H1 (cell line): ENCODE data around the gene KCNG3. TPM values are rescaled to one million over a fixed set of nuclear protein-coding genes. Genes with fewer than 3 reads are reported as not detected.
A peak's percentile ranks its signal among the peaks of the same experiment; 100 is the strongest.

ENCODE experiments used
- CTCF ChIA-PET: fragments of 300-600 bp; sonication (Branson Sonifier 250); formaldehyde crosslinking; loops from one replicate; lab custom pipeline; 2021; ENCODE audit not compliant: partially characterized antibody; lab: Charles Lee
- POLR2A ChIA-PET: fragments of 300-600 bp; sonication (Branson Sonifier 250); formaldehyde crosslinking; loops from one replicate; lab custom pipeline; 2021; ENCODE audit warnings: inconsistent platforms; ENCODE audit not compliant: partially characterized antibody; lab: Charles Lee
- DNase-seq, 2 experiments: peaks; one replicate each; pipeline versions ENCODE4 v3.0.0 to v3.0.0-alpha.2; 2010 to 2022; ENCODE audit warnings: low spot score in 2 of 2, low read depth in 1 of 2, mixed read lengths in 1 of 2
- FAIRE-seq: peaks from 2 replicates; lab custom pipeline; 2011; peaks lifted over from hg19 to GRCh38; lab: Jason Lieb, UNC
- H2AFZ ChIP-seq: 2 replicates; pipeline ENCODE4 v1.8.1; 2012; ENCODE audit warnings: low read length, inconsistent platforms
- H2AK5ac ChIP-seq: 2 replicates; pipeline ENCODE4 v1.6.1; 2013; ENCODE audit warnings: low read depth, low read length
- H2BK120ac ChIP-seq: replicated peaks from 2 replicates; pipeline ENCODE3; 2013; ENCODE audit warnings: low read depth, low read length, inconsistent platforms
- H2BK12ac ChIP-seq: 2 replicates; pipeline ENCODE4 v1.6.1; 2013; ENCODE audit warnings: low read depth, low read length
- H2BK15ac ChIP-seq: 2 replicates; pipeline ENCODE4 v1.6.1; 2013; ENCODE audit warnings: low read length
- H2BK20ac ChIP-seq: 2 replicates; pipeline ENCODE4 v1.6.1; 2013; ENCODE audit warnings: low read length
- H2BK5ac ChIP-seq: 2 replicates; pipeline ENCODE4 v1.6.1; 2013; ENCODE audit warnings: low read depth, low read length
- H3K14ac ChIP-seq: 2 replicates; pipeline ENCODE4 v1.6.1; 2013; ENCODE audit warnings: inconsistent platforms; ENCODE audit not compliant: insufficient read length
- H3K18ac ChIP-seq: 2 replicates; pipeline ENCODE4 v1.6.1; 2013; ENCODE audit warnings: low read length; ENCODE audit errors: extremely low read depth
- H3K23ac ChIP-seq: 2 replicates; pipeline ENCODE4 v1.6.1; 2013; ENCODE audit warnings: inconsistent platforms; ENCODE audit not compliant: insufficient read length
- H3K23me2 ChIP-seq: 2 replicates; pipeline ENCODE4 v1.6.1; 2013; ENCODE audit warnings: low read depth, low read length
- H3K27ac ChIP-seq: 2 replicates; pipeline ENCODE4 v1.6.1; 2011; ENCODE audit warnings: low read depth, low read length, inconsistent platforms
- H3K27me3 ChIP-seq, 4 experiments: replicated peaks in 1 of 4; 1 replicate in 1 of 4; 2 replicates in 3 of 4; pipeline versions ENCODE4 v1.6.1 to v1.8.1; 2011 to 2013; ENCODE audit warnings: low read length in 3 of 4, mild to moderate bottlenecking in 3 of 4, inconsistent platforms in 2 of 4, mixed read lengths in 2 of 4, moderate library complexity in 1 of 4; ENCODE audit not compliant: control insufficient read depth in 3 of 4, insufficient read depth in 3 of 4; ENCODE audit errors: extremely low read depth in 1 of 4
- H3K36me3 ChIP-seq, 4 experiments: 2 replicates each; pipeline versions ENCODE4 v1.6.1 to v1.8.1; 2011 to 2013; ENCODE audit warnings: mild to moderate bottlenecking in 4 of 4, low read length in 3 of 4, moderate library complexity in 2 of 4, control low read depth in 1 of 4, inconsistent platforms in 1 of 4; ENCODE audit not compliant: insufficient read depth in 4 of 4, control insufficient read depth in 2 of 4
- H3K4ac ChIP-seq: replicated peaks from 2 replicates; pipeline ENCODE3; 2013; ENCODE audit warnings: low read length, low read depth, mixed read lengths, inconsistent platforms; ENCODE audit not compliant: insufficient read length
- H3K4me1 ChIP-seq, 4 experiments: replicated peaks in 1 of 4; 1 replicate in 1 of 4; 2 replicates in 3 of 4; pipeline versions ENCODE4 v1.6.1 to v1.8.1; 2011 to 2013; ENCODE audit warnings: low read length in 3 of 4, inconsistent platforms in 2 of 4, mixed read lengths in 1 of 4; ENCODE audit not compliant: insufficient read depth in 4 of 4, control insufficient read depth in 3 of 4
- H3K4me2 ChIP-seq, 2 experiments: 2 replicates each; pipeline versions ENCODE4 v1.6.1 to v1.8.1; 2011 to 2013; ENCODE audit warnings: low read depth in 2 of 2, low read length in 2 of 2, control low read depth in 1 of 2, inconsistent platforms in 1 of 2, mild to moderate bottlenecking in 1 of 2; ENCODE audit not compliant: insufficient read depth in 1 of 2
- H3K4me3 ChIP-seq, 4 experiments: fragments of 200-600, 300-600 bp in 1 of 4; sonication (generic), shearing (Covaris generic), sonication (Bioruptor Twin) in 1 of 4; 2 replicates each; pipeline versions ENCODE4 v1.5.1 to v1.8.1; 2011 to 2016; ENCODE audit warnings: low read length in 4 of 4, low read depth in 3 of 4, control low read depth in 2 of 4, inconsistent platforms in 2 of 4, mild to moderate bottlenecking in 2 of 4, mixed read lengths in 1 of 4, moderate library complexity in 1 of 4; ENCODE audit not compliant: insufficient read depth in 2 of 4; ENCODE audit errors: extremely low read depth in 1 of 4
- H3K56ac ChIP-seq: replicated peaks from 2 replicates; pipeline ENCODE3; 2013; ENCODE audit warnings: low read depth, mild to moderate bottlenecking, mixed read lengths, low read length, inconsistent platforms; ENCODE audit not compliant: insufficient read length
- H3K79me1 ChIP-seq: 2 replicates; pipeline ENCODE4 v1.6.1; 2013; ENCODE audit warnings: low read depth, low read length, control low read depth
- H3K79me2 ChIP-seq, 2 experiments: 2 replicates each; pipeline versions ENCODE4 v1.6.1 to v1.8.1; 2012 to 2013; ENCODE audit warnings: low read length in 2 of 2, mild to moderate bottlenecking in 2 of 2, inconsistent platforms in 1 of 2; ENCODE audit not compliant: insufficient read depth in 2 of 2, control insufficient read depth in 1 of 2
- H3K9ac ChIP-seq, 4 experiments: replicated peaks in 1 of 4; 1 replicate in 1 of 4; 2 replicates in 3 of 4; pipeline versions ENCODE4 v1.6.1 to v1.8.1; 2011 to 2013; ENCODE audit warnings: low read depth in 3 of 4, low read length in 3 of 4, control low read depth in 2 of 4, mild to moderate bottlenecking in 2 of 4, moderate library complexity in 2 of 4, inconsistent platforms in 1 of 4; ENCODE audit errors: extremely low read depth in 1 of 4
- H3K9me3 ChIP-seq, 2 experiments: 2 replicates each; pipeline versions ENCODE4 v1.6.1 to v1.8.1; 2012 to 2013; ENCODE audit warnings: mild to moderate bottlenecking in 2 of 2, moderate library complexity in 2 of 2, control low read depth in 1 of 2, inconsistent platforms in 1 of 2, low read depth in 1 of 2, low read length in 1 of 2, mixed read lengths in 1 of 2; ENCODE audit not compliant: insufficient read depth in 2 of 2
- H4K20me1 ChIP-seq, 2 experiments: replicated peaks in 1 of 2; 2 replicates each; pipeline versions ENCODE3 to v1.8.1; 2011 to 2013; ENCODE audit warnings: inconsistent platforms in 2 of 2, low read length in 2 of 2, mild to moderate bottlenecking in 1 of 2; ENCODE audit not compliant: insufficient read depth in 2 of 2, control insufficient read depth in 1 of 2
- H4K5ac ChIP-seq: 2 replicates; pipeline ENCODE4 v1.6.1; 2013; ENCODE audit warnings: low read length, low read depth, mixed read lengths, inconsistent platforms; ENCODE audit not compliant: insufficient read length
- H4K8ac ChIP-seq: 2 replicates; pipeline ENCODE4 v1.8.0; 2013; ENCODE audit warnings: mild to moderate bottlenecking, moderate library complexity, low read length, inconsistent platforms; ENCODE audit not compliant: insufficient read depth; ENCODE audit errors: extremely low read depth
- H4K91ac ChIP-seq: replicated peaks from 2 replicates; pipeline ENCODE3; 2013; ENCODE audit warnings: low read length, mixed read lengths, inconsistent platforms; ENCODE audit not compliant: insufficient read length
- BACH1 ChIP-seq: IDR thresholded peaks from 2 replicates; pipeline ENCODE4 v1.6.1; 2012; ENCODE audit warnings: low read length, improper control_type of control experiment
- CHD2 ChIP-seq: IDR thresholded peaks from 2 replicates; pipeline ENCODE4 v1.6.1; 2012; ENCODE audit warnings: low read length, improper control_type of control experiment
- CREB1 ChIP-seq: IDR thresholded peaks from 2 replicates; pipeline ENCODE4 v1.6.1; 2012; ENCODE audit warnings: inconsistent platforms
- EP300 ChIP-seq, 2 experiments: IDR thresholded peaks; 1 replicate in 1 of 2; 2 replicates in 1 of 2; pipeline ENCODE4 v1.6.1; 2011 to 2012; ENCODE audit warnings: low read depth in 2 of 2, low read length in 2 of 2, mild to moderate bottlenecking in 2 of 2, borderline replicate concordance in 1 of 2, inconsistent platforms in 1 of 2, moderate library complexity in 1 of 2
- FOSL1 ChIP-seq: IDR thresholded peaks from 2 replicates; pipeline ENCODE4 v1.6.1; 2011; ENCODE audit warnings: mild to moderate bottlenecking, low read depth, low read length, moderate library complexity; ENCODE audit not compliant: insufficient read depth
- HDAC6 ChIP-seq: IDR thresholded peaks from one replicate; pipeline ENCODE4 v1.7.1; 2012; ENCODE audit warnings: low read depth, mild to moderate bottlenecking, inconsistent platforms, low read length, moderate library complexity
- JUN ChIP-seq: IDR thresholded peaks from 2 replicates; pipeline ENCODE4 v1.6.1; 2011; ENCODE audit warnings: low read depth, mild to moderate bottlenecking, improper control_type of control experiment, low read length
- JUND ChIP-seq: IDR thresholded peaks from 2 replicates; pipeline ENCODE4 v1.6.1; 2011; ENCODE audit warnings: mild to moderate bottlenecking, improper control_type of control experiment, low read length
- NRF1 ChIP-seq: IDR thresholded peaks from 2 replicates; pipeline ENCODE4 v1.6.1; 2011; ENCODE audit warnings: mild to moderate bottlenecking, low read depth, low read length, improper control_type of control experiment
- RFX5 ChIP-seq: IDR thresholded peaks from 2 replicates; pipeline ENCODE4 v1.6.1; 2011; ENCODE audit warnings: low read depth, low read length, improper control_type of control experiment, borderline replicate concordance
- RNF2 ChIP-seq: fragments of 200-900, 300-1000 bp; sonication (generic); IDR thresholded peaks from 2 replicates; pipeline ENCODE4 v1.7.1; 2016; ENCODE audit warnings: borderline replicate concordance, low read depth, mild to moderate bottlenecking, antibody characterized with exemption, low read length; ENCODE audit not compliant: poor library complexity, severe bottlenecking; ENCODE audit errors: missing control alignments
- SAP30 ChIP-seq: fragments of 300-600 bp; sonication (generic); IDR thresholded peaks from 2 replicates; pipeline ENCODE4 v1.7.1; 2012; ENCODE audit warnings: low read length, moderate library complexity, mild to moderate bottlenecking, inconsistent platforms; ENCODE audit not compliant: insufficient read depth, insufficient replicate concordance
- SIN3A ChIP-seq, 2 experiments: IDR thresholded peaks in 1 of 2; conservative IDR thresholded peaks in 1 of 2; 2 replicates each; pipeline ENCODE4 v1.6.1; 2011 to 2012; ENCODE audit warnings: low read length in 2 of 2, improper control_type of control experiment in 1 of 2, low read depth in 1 of 2, mild to moderate bottlenecking in 1 of 2
- TAF7 ChIP-seq: optimal IDR thresholded peaks from 2 replicates; pipeline ENCODE3; 2011; ENCODE audit warnings: low read depth, mild to moderate bottlenecking, inconsistent platforms, low read length, moderate library complexity, borderline replicate concordance
- ZNF274 ChIP-seq: IDR thresholded peaks from 2 replicates; pipeline ENCODE4 v1.7.0; 2012; ENCODE audit warnings: low read length, borderline replicate concordance; ENCODE audit errors: extremely low read depth
- polyA plus RNA-seq, 7 experiments: library from polyadenylated mRNA; depleted of rRNA in 3 of 7; stranded (reverse) in 5 of 7; unstranded in 2 of 7; fragments of >200 nt in 5 of 7; fragments of 200-250 nt in 2 of 7; gene quantifications; 1 replicate in 5 of 7; 2 replicates in 1 of 7; 4 replicates in 1 of 7; pipeline versions ENCODE4 v1.2.1 to v1.2.3, GENCODE V29; 2011 to 2013; ENCODE audit warnings: missing spikeins in 2 of 7, mixed read lengths in 2 of 7
- total RNA-seq: library from RNA; stranded (reverse); fragmentation: NEBNext Ultra II Directional; extraction: Animal tissue kit (Norgen Biotek cat#: 25700); gene quantifications from 2 replicates; pipeline ENCODE4 v1.2.1, GENCODE V29; 2021

Gene KCNG3
- total and polyA plus RNA-seq, 2 of the 8 experiments (the other 6 are each of a cell fraction or from before 2014, with no cell fraction given) = 8.1 to 21.3 TPM

DNA sequence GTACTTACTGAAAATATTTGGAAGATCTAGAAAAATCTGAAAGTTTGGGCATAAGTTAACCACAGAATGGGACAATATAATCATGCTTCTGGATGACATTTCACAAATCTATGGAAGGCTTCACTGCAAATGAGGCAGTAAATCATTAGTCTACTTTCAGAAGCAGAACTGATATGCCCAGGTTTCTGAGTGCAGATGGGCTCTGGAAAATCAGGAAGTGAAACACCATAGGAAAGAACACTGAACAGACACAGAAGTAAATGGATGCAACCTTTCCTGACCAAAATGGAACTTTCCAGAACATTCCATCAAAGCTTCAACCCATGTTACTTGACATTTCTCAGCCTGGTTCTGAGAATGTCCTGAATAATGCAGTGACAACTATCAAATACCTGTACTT, 55.1 kb downstream of the KCNG3 start:
- Histone ChIP-seq H4K8ac (no peak overlapping the region), H3K56ac (no peak overlapping the region), H2BK15ac (no peak overlapping the region), H2BK12ac (no peak overlapping the region), H2AK5ac (no peak overlapping the region), H2BK5ac (no peak overlapping the region), H3K4me2 (no peak overlapping the region), H3K27me3 (no peaks in the 10 kb centered on the region), H3K36me3 (peaks cover 1 to 29% (median 3%) of the 10 kb centered on the region in 4 experiments; a peak in 5 of 8 replicates), H3K9ac (no peak overlapping the region), H3K79me2 (peaks cover 2 to 66% of the 10 kb centered on the region in 2 experiments; a peak in 3 of 4 replicates), H2AFZ (no peak overlapping the region), H2BK20ac (no peak overlapping the region), H3K18ac (no peak overlapping the region), H4K5ac (no peak overlapping the region), H3K4me1 (no peaks in the 10 kb centered on the region), H3K23me2 (no peaks in the 10 kb centered on the region), H2BK120ac (no peak overlapping the region), H3K79me1 (peaks cover 2% of the 10 kb centered on the region; the same call in 1 of the 2 replicates), H3K9me3 (no peaks in the 10 kb centered on the region), H4K91ac (no peak overlapping the region), H3K4me3 (no peak overlapping the region), H4K20me1 (peaks cover 1 to 3% of the 10 kb centered on the region in 2 experiments), H3K27ac (no peak overlapping the region), H3K4ac (no peak overlapping the region), H3K14ac (no peak overlapping the region), H3K23ac (no peak overlapping the region)
- DNase-seq = no peak
- CTCF ChIA-PET = interaction anchor here (2.2 kb wide), 1 partner anchor 19 kb away, joined by 4 read pairs; no protein-coding TSS in a partner anchor
- POLR2A ChIA-PET = no interaction called here
- peak; percentile 55 for FAIRE-seq
- TF ChIP-seq HDAC6 = no peak
- TF ChIP-seq SAP30 = no peak
- TF ChIP-seq RFX5 = no peak
- no peak for TF ChIP-seq EP300 (IDR thresholded peaks at IDR 0.05; ENCODE audit: borderline replicate concordance in 1 of 2, low read depth in 2 of 2, low read length in 2 of 2)
- no peak for TF ChIP-seq CHD2
- no peak for TF ChIP-seq SIN3A (conservative IDR thresholded peaks at IDR 0.05 in 1 of 2, IDR thresholded peaks at IDR 0.05 in 1 of 2; ENCODE audit: low read depth in 1 of 2, low read length in 2 of 2)
- no peak for TF ChIP-seq FOSL1
- no peak for TF ChIP-seq CREB1
- no peak for TF ChIP-seq TAF7
- no peak for TF ChIP-seq JUN
- no peak for TF ChIP-seq JUND
- no peak for TF ChIP-seq BACH1
- no peak for TF ChIP-seq NRF1
- TF ChIP-seq ZNF274 = no peak
- no peak for TF ChIP-seq RNF2
